HG02571 (cell line): Measurements from ENCODE around the gene RGL2.
A peak's percentile ranks its signal among the peaks of the same experiment; 100 is the strongest.
"Not testable (repeated sequence)": the region's sequence is repeated elsewhere in the genome, so short reads cannot be mapped to it uniquely, and the experiment has no call there.

Source experiments
- ATAC-seq: cut with Tn5 transposase; IDR thresholded peaks from one replicate; pipeline ENCODE4 v1.9.1; 2021; ENCODE audit warnings: mild to moderate bottlenecking, moderate library complexity; ENCODE audit not compliant: unreplicated experiment

Gene RGL2

GRCh38 chr6:33276864-33277662, 21.7 kb downstream of the RGL2 start, which contains the start of gene B3GALT4:
B3GALT4 (plus strand) TSS chr6:33277123; CDS start chr6:33277420, 297 bp downstream.
- peak; percentile 43 for ATAC-seq

DNA sequence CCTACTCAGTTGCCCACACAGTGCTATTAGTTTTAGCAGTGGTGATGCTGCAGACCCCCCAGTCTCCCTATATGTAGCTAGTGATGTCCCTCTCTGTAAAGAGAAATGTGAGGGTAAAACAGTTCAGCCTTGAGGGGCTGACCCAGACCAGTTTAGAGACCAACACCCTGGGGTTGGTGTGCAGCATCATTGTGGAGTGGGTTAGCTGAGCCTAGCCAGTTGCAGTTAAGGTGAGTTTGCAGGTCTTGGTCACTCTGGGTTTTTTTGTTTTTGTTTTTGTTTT, 22.2 kb downstream of the RGL2 start:
- no peak for ATAC-seq

- ATAC-seq, result not testable (repeated sequence)
These were observed 22.8 kb downstream of the RGL2 start for GRCh38 chr6:33275795-33276580.

DNA sequence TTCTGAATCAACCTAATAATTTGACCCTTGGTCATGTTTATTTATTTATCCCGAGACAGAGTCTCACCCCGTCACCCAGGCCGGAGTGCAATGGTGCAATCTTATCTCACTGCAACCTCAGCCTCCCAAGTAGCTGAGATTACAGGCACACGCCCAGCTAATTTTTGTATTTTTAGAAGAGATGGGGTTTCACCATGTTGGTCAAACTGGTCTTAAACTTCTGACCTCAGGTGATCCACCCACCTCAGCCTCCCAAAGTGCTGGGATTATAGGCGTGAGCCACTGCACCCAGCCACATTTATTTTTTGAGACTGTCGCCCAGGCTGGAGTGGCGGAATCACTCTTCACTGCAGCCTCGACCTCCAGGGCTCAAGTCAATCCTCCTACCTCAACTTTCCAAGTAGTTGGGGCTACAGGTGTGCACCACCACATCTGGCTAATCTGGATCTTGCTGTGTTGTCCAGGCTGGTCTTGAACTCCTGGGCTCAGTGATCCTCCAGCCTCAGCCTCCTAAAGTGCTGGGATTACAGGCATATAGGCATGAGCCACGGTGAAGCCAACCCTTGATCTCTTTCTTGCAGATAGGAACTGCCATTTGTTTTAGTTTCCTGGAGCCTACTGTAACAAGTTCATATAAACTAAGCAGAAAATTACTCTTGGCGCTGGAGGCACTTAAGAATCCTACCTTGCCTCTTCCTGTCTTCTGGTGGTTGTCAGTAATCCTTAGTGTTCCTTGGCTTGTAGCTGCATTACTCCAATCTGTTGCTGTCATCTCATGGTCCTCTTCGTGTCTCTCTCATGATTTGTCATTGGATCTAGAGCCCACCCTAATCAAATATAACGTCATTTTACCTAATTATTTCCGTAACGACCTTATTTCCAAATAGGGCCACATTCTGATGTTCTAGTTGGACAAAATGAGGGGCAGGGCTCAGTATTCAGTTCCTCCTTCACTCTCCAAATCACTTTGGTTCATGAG, 24.5 kb downstream of the RGL2 start:
- ATAC-seq, result no peak

- ATAC-seq, result no peak
These were observed 25.4 kb downstream of the RGL2 start for GRCh38 chr6:33273129-33273923.

DNA sequence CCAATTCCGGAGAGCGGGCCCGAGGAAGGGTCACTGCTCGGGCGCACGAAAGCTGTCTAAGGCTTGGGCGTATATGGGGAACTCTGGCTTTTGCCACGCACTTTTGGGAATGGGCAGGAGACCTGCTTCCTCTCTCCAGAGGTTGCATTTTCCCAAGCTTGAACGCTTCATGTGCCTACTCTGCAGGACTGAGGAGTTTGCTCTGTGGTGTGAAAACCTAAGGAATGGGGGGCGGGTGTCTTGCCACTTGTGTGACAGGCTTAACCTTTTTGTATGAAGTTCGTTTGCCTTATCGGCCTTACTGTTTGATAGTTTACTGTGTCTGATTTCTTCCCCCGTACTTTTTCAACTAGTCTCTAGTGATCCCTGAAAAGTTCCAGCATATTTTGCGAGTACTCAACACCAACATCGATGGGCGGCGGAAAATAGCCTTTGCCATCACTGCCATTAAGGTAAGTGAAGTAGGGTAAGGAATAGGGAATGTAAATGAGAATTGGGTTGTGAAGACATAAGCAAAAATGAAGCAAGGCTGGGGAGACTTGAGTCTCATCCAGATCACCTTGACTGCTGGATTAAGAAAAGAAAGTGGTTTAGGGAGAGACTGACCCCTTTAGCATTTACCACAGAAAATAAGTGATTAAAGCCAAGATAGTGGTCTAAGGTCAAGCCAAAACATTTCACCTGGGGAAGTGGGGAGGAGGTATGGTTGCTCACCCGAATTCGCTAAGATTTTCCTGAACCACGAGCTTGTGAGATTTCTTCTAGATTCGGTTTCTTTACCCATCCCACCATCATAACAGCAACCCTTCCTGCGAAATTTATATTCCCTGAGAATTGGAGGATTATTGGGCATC, 26.2 kb downstream of the RGL2 start:
- ATAC-seq, result peak; percentile 7

DNA sequence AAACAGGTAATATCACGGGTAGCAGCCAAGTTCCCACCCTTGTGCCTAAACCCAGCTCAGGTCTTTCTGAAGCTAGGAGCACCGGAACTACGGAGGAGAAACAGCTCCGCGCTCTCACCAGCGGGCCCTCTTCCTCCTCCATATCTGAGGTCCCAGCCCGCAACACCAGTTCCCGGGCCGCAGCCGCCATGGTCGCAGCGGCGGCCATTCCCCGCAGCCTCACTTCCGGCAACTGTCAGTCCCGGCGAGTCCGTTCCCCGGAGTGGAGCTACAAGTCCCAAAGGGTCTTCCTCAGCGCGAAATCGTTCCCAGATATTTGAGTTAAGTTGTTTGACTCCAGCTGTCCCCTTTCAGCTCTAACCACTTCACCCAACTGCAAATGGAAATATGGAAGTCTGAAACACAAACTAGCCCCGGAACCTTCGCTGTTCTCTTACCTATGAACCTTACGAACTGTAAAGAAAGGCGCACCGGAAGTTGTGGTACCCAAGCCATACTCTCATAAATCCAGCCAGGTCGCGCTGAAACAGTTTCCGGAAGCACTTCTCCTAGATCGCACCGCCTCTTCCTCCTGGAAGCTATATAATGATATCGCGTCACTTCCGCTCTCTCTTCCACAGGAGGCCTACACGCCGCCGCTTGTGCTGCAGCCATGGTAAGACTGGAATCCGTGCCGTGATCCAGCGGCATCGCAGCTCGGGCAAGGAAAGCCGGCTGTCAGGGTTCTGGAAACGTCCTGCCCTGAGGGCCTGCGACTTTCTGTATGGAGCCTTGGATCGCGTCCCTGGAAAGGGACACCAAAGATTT, 27.1 kb downstream of the RGL2 start, which contains the start of the genes RPS18 and VPS52:
Gene RPS18, plus strand, starts transcription at position 608 of the 807 bp plus-strand sequence. Its CDS starts 45 bp downstream, at position 653.
Gene VPS52, minus strand, starts transcription at position 409 of the 807 bp plus-strand sequence. Its CDS starts 201 bp downstream, at position 208.
- peak; percentile 83 for ATAC-seq

GRCh38 chr6:33271117-33271467, 27.6 kb downstream of the RGL2 start:
- peak; percentile 5 for ATAC-seq

DNA sequence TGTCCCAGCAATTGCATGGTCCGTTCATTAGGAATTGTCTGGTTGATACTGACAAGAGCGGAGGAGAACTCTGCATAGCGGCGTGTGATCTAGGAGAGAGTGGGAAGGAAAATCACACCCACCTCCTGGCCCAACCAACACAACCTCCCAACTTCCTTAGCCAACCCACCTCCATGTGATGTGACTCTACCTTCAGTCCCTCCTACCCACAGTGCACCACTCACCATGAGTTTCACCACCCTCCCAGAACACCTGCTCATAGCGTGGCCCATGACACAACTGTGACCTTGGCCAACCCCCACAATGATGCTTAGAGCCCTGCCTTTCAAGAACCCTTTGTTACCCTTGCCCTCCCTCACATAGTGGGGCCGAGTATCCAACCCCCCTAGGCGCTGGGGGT, 34.7 kb downstream of the RGL2 start:
- ATAC-seq, result no peak

DNA sequence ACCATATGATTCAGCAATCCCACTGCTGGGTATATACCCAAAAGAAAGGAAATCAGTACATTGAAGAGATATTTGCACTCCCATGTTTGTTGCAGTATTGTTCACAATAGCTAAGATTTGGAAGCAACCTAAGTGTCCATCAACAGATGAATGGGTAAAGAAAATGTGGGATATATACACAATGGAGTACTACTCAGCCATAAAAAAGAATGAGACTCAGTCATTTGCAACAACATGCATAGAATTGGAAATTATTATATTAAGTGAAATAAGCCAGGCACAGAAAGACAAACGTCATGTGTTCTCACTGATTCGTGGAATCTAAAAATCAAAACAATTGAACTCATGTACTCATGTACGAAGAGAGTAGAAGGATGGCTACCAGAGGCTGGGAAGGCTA, 36.3 kb downstream of the RGL2 start:
- not testable (repeated sequence) for ATAC-seq

DNA sequence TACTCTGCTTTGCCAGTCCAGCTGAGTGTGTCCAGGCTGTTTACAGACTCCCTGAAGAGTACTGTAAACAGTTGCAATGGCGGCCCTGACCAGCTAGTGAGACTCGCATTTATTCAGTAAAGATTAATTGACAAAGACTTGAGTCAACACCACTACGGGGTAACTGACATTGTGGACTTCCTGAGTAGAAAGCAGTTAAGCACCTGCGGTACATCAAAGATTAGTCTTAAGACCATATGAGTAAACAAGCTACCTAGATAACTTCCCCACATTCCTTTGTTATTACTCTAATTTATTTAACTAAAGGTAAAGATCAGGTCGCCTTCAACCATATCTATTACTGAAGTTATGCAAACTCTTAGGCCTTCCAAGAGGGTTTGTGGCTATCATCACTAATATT, 39.7 kb downstream of the RGL2 start:
- no peak for ATAC-seq

GRCh38 chr6:33254591-33254990, 44.2 kb downstream of the RGL2 start:
- ATAC-seq, result no peak

DNA sequence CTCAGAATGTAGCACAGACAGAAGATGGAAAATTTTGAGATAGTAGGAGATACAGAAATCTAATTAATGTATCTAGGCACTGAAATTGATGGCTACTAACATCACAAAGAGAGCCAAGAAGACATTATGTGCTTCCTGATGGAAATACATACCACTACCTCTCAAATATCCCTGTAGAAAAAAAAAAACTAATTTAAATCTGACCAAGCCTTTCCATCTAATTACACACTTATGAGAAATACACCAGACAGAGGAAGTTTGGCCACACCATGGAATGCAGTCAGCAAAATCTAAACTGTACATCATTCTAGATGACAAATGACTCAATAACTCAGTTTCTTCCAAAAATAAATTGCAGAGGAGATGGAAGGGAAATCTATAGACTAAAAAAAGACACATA, 46.0 kb downstream of the RGL2 start:
- ATAC-seq, result no peak

- no peak for ATAC-seq
These were observed 47.2 kb downstream of the RGL2 start for GRCh38 chr6:33251395-33252012.

DNA sequence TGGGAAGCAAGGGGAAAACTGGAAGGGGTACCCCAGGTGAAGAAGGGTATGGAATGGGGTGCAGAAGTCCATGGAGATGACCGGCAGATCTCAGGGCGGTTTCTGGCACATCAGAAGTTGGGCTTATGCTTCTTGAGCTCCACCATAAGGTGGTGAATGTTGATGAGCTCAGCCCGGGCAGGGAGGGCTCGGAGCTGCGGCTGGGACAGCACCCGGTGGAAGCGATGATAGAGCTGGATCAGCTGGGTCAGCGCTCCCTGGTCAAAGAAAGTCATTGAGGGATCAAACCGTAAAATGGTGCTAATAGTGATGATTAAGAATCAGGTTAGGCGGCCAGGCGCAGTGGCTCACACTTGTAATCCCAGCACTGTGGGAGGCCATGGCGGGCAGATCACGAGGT, 48.0 kb downstream of the RGL2 start:
- no peak for ATAC-seq

DNA sequence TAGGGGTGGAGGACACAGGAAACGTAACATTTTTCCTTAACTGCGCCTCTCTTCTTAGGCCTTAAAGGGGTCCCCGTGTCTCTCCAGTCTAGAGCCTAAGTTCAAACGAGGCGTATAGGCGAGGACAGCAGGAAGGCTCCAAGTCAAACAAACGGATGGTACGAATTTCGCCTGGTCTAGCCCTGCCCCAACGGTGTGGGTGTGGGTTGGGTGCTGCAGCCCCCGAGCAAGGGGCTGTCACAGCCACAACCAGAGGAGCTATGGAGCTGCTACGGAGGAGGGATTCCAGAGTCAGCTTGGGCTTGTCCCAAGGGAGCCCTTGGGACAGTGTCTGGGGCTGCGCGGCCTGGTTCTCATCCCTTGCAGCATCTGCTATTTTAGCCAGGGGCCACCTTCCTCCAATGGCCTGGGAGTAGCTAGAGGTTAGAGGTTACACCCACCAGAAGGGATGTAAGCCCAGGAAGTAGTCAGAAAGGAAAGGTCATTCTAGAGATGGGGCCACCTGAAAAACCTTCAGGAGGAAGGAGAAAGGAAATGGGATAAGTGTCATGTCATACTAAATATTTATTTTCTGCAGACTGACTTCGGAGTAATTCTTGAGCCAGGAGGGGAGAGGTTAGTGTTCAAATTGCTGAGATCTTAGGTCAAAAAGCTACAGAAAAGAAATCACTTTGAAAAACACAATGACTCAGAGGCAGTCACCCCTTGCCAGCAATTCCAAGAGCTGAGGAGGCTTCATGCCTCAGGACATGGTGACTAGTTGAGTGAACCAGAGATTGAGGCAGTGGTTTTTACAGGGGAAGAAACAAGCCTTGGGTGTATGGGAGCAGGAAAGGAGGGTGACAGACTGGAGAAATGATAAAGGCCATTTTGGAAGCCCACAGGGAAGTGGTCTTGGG, 48.8 kb downstream of the RGL2 start:
- ATAC-seq, result no peak
